Spinal cord (tissue), 10 donors: ENCODE results near the gene FAM193B. TPM values are rescaled to one million over a fixed set of nuclear protein-coding genes. Genes with fewer than 3 reads are reported as not detected.
A peak's percentile ranks its signal among the peaks of the same experiment; 100 is the strongest.
"Not testable (repeated sequence)": the region's sequence is repeated elsewhere in the genome, so short reads cannot be mapped to it uniquely, and the experiment has no call there.

Experiments
- DNase-seq, 6 donors: peaks; one replicate each; pipeline versions ENCODE4 v3.0.0 to v3.0.0-alpha.2; 2013 to 2015; ENCODE audit warnings: low spot score in 6 of 6, low read depth in 4 of 6
- H3K27ac ChIP-seq: one replicate; pipeline ENCODE4 v1.5.1; 2013; ENCODE audit warnings: low read depth, low read length, control low read depth
- H3K27me3 ChIP-seq: one replicate; pipeline ENCODE4 v1.6.1; 2013; ENCODE audit warnings: low read length; ENCODE audit not compliant: control insufficient read depth, insufficient read depth
- H3K36me3 ChIP-seq: one replicate; pipeline ENCODE4 v1.6.1; 2013; ENCODE audit warnings: low read length; ENCODE audit not compliant: control insufficient read depth, insufficient read depth
- H3K4me1 ChIP-seq: one replicate; pipeline ENCODE4 v1.6.1; 2013; ENCODE audit warnings: low read length; ENCODE audit not compliant: control insufficient read depth, insufficient read depth
- H3K4me3 ChIP-seq: one replicate; pipeline ENCODE4 v1.5.1; 2013; ENCODE audit warnings: low read depth, low read length, control low read depth
- H3K9me3 ChIP-seq: one replicate; pipeline ENCODE4 v1.6.1; 2013; ENCODE audit warnings: low read length; ENCODE audit not compliant: control insufficient read depth, insufficient read depth
- WGBS: methylation state at CpG from one replicate; pipeline ENCODE4 v1.1.5; 2013; ENCODE audit warnings: missing lambda C conversion rate; ENCODE audit not compliant: insufficient coverage; 5-methylcytosine and 5-hydroxymethylcytosine counted together
- polyA plus RNA-seq, 2 donors: library from polyadenylated mRNA; unstranded; fragments of 120-200 nt; gene quantifications; one replicate each; pipeline ENCODE4 v1.2.1, GENCODE V29; 2013; ENCODE audit not compliant: insufficient read length in 2 of 2
- total RNA-seq, 2 donors: library from RNA; depleted of rRNA in 1 of 2; stranded (reverse); fragments of 120-200 nt in 1 of 2; fragments of >200 nt in 1 of 2; gene quantifications; one replicate each; pipeline versions ENCODE4 v1.2.3 to v1.2.4, GENCODE V29; 2013 to 2014
- donor health status: healthy.

The FAM193B gene
- total and polyA plus RNA-seq, 4 donors, result 21.6 to 115 (median 75.4) TPM

GRCh38 chr5:177545487-177546257 lies 8.7 kb downstream of the FAM193B start:
- 69% methylated on average over 4 of the region's 4 CpGs for WGBS
- peaks cover 17% of the 10 kb centered on the region for H3K4me1 ChIP-seq
- no peak overlapping the region for H3K4me3 ChIP-seq

GRCh38 chr5:177542816-177543465 lies 11.4 kb downstream of the FAM193B start:
- peak in 1 of 6 donors; percentile 68 for DNase-seq
- no peak overlapping the region for H3K27ac ChIP-seq
- H3K9me3 ChIP-seq, result no peaks in the 10 kb centered on the region
- no peak overlapping the region for H3K4me3 ChIP-seq
- no peaks in the 10 kb centered on the region for H3K27me3 ChIP-seq
- H3K36me3 ChIP-seq, result peaks cover 12% of the 10 kb centered on the region
- H3K4me1 ChIP-seq, result peaks cover 23% of the 10 kb centered on the region
- WGBS, result 0% methylated on average over 1 of the region's 4 CpGs

More at GRCh38 chr5:177545487-177546257, 8.7 kb downstream of the FAM193B start:
- Histone ChIP-seq H3K36me3 (no peaks in the 10 kb centered on the region), H3K9me3 (no peaks in the 10 kb centered on the region), H3K27me3 (no peaks in the 10 kb centered on the region), H3K27ac (no peak overlapping the region)
- no peak for DNase-seq

GRCh38 chr5:177540438-177540837 lies 13.9 kb downstream of the FAM193B start:
- Histone ChIP-seq H3K4me1 (peaks cover 17% of the 10 kb centered on the region), H3K9me3 (no peaks in the 10 kb centered on the region), H3K36me3 (peaks cover 29% of the 10 kb centered on the region), H3K27me3 (no peaks in the 10 kb centered on the region), H3K4me3 (no peak overlapping the region), H3K27ac (no peak overlapping the region)
- WGBS, result 94% methylated on average over 2 of the region's 3 CpGs
- DNase-seq, result no peak

- Histone ChIP-seq H3K4me1 (peaks cover 14% of the 10 kb centered on the region), H3K9me3 (no peaks in the 10 kb centered on the region), H3K27ac (no peak overlapping the region), H3K4me3 (no peak overlapping the region), H3K27me3 (no peaks in the 10 kb centered on the region), H3K36me3 (peaks cover 32% of the 10 kb centered on the region)
- no peak for DNase-seq
- WGBS, result 92% methylated on average over 2 of the region's 2 CpGs
Measured at GRCh38 chr5:177539411-177539810, 15.0 kb downstream of the FAM193B start.

GRCh38 chr5:177538876-177539275 lies 15.5 kb downstream of the FAM193B start:
- no peak for DNase-seq
- Histone ChIP-seq H3K4me3 (no peak overlapping the region), H3K36me3 (peaks cover 38% of the 10 kb centered on the region), H3K27me3 (no peaks in the 10 kb centered on the region), H3K4me1 (peaks cover 11% of the 10 kb centered on the region), H3K27ac (no peak overlapping the region), H3K9me3 (no peaks in the 10 kb centered on the region)
- WGBS, result 94% methylated on average over 8 of the region's 10 CpGs

- no peak overlapping the region for H3K27ac ChIP-seq
- no peaks in the 10 kb centered on the region for H3K9me3 ChIP-seq
- no peaks in the 10 kb centered on the region for H3K27me3 ChIP-seq
- peaks cover 7% of the 10 kb centered on the region for H3K4me1 ChIP-seq
- WGBS, result 72% methylated on average over 8 of the region's 15 CpGs
- peaks cover 49% of the 10 kb centered on the region for H3K36me3 ChIP-seq
- no peak overlapping the region for H3K4me3 ChIP-seq
- DNase-seq, result peak in 1 of 6 donors; percentile 27
Measured at GRCh38 chr5:177537389-177538361, 16.7 kb downstream of the FAM193B start.

GRCh38 chr5:177536386-177536785 lies 18.0 kb downstream of the FAM193B start:
- DNase-seq, result no peak
- no peak overlapping the region for H3K4me3 ChIP-seq
- H3K27ac ChIP-seq, result no peak overlapping the region
- H3K27me3 ChIP-seq, result no peaks in the 10 kb centered on the region
- 96% methylated on average over 10 of the region's 10 CpGs for WGBS
- H3K36me3 ChIP-seq, result peaks cover 62% of the 10 kb centered on the region
- no peaks in the 10 kb centered on the region for H3K9me3 ChIP-seq
- peaks cover 5% of the 10 kb centered on the region for H3K4me1 ChIP-seq

- DNase-seq, result peak in 1 of 6 donors; percentile 31
- 90% methylated on average over 6 of the region's 7 CpGs for WGBS
- H3K27ac ChIP-seq, result no peak overlapping the region
- H3K27me3 ChIP-seq, result no peaks in the 10 kb centered on the region
- H3K9me3 ChIP-seq, result no peaks in the 10 kb centered on the region
- peaks cover 75% of the 10 kb centered on the region for H3K36me3 ChIP-seq
- H3K4me3 ChIP-seq, result no peak overlapping the region
- peaks cover 5% of the 10 kb centered on the region for H3K4me1 ChIP-seq
Measured at GRCh38 chr5:177535125-177535524, 19.2 kb downstream of the FAM193B start.

- DNase-seq, H3K4me1 ChIP-seq, H3K4me3 ChIP-seq, H3K27ac ChIP-seq, H3K9me3 ChIP-seq, H3K27me3 ChIP-seq: not testable (repeated sequence)
- peaks cover 82% of the 10 kb centered on the region for H3K36me3 ChIP-seq
- 87% methylated on average over 7 of the region's 7 CpGs for WGBS
Measured at GRCh38 chr5:177534433-177534832, 19.9 kb downstream of the FAM193B start.
